Measurements from ENCODE around the gene SLC66A1.

GRCh38 chr1:19347533-19348172 is 35.5 kb downstream of the SLC66A1 start:
- no peak for TF ChIP-seq CTCF (IDR thresholded peaks at IDR 0.05; ENCODE audit: low read length)
- TF ChIP-seq EZH2 (IDR thresholded peaks at IDR 0.05; ENCODE audit: borderline replicate concordance, low read length) = no peak

All from OCI-LY1 (cell line).